AG08395 (cell line): ENCODE results near the gene GIGYF2.

Source experiments
- DNase-seq: peaks from one replicate; pipeline ENCODE4 v3.0.0; 2012; ENCODE audit warnings: mixed read lengths, low spot score

GIGYF2 gene

GRCh38 chr2:232750135-232750671 is 53.1 kb downstream of the GIGYF2 start:
- DNase-seq, result no peak

GRCh38 chr2:232757905-232758304 is 60.8 kb downstream of the GIGYF2 start:
- DNase-seq, result no peak

DNA sequence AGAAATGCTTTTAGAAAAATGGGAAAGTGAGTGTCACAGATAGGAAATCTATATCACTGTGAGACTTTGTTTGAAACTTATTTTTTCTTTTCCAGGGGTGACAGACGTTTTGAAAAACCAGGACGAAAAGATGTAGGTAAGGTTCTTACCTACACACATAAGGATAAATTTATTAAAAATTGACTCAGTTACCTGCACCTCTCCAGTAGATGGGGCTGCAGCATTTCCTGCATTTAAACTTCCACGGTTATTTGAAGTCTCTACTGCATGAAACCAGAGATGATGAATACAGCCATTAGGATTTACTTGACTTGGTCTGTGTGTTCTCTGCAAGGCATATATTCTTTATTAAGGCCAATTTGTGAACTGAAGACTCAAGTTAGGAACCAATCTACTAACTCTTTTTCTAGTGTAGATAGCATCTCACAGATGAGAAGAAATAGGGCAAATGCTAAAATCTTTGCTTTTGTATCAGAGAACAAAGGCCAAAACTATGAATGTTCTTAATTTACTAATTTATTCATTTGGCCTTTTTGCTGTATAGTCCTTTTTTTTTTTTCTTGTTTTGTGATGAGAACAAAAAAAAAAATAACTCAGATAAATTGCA is 64.3 kb downstream of the GIGYF2 start:
- DNase-seq, result peak; percentile 6

DNA sequence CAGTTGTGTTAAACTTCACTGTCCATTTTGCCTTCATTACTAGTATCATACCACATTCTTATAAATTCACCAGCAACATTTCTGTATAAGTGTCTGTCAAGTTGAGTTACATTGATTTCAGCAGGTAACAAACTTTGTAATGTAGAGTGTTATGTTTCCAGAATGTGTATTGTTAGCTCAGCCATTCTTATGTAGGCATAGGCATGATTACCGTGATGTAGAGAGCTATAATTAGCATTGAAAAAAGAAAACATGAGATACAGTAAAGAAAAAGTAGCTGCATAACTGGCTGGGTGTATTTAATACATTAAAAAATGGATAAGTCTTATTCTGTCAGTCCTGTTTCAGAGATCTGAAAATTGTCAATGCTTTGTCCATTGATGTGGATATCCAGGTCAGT is 70.7 kb downstream of the GIGYF2 start:
- no peak for DNase-seq

- DNase-seq, result no peak
Observed at GRCh38 chr2:232770207-232770606, 73.1 kb downstream of the GIGYF2 start.

GRCh38 chr2:232771870-232772269 is 74.7 kb downstream of the GIGYF2 start:
- DNase-seq, result no peak

DNA sequence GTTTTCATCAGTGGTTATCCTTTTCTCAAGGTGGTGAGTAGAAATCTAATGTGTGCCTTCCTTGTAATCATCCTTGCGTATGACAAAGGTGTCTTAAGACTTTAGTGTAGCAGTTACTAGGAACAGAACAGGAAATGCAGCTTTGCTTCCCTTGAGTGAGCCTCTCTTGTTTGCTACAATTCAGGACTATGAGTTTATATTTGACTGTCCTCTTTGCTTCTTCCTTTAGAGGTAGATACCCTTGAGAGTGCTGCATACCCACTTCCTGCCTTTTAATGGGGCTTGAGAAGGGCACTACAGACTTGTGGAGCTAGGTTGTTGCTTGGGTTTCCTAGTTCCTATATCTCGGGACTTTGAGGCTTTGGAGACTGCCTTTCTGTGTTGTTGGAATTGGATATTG is 75.4 kb downstream of the GIGYF2 start:
- DNase-seq, result no peak

DNA sequence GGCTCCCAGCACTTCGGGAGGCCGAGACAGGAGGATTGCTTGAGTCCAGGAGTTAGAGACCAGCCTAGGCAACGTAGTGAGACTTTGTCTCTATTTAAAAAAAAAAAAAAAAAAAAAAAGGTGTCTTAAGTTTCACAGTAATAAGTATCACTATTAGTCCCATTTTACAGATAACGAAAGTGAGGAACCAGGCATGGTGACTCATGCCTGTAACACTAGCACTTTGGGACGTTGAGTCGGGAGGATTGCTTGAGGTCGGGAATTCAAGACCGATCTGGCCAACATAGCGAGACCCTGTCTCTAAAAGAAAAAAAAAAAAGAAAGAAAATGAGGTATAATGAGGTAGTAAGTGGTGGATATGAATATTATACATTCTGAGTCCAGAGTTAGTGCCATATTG is 76.7 kb downstream of the GIGYF2 start:
- no peak for DNase-seq

GRCh38 chr2:232776435-232776834 is 79.3 kb downstream of the GIGYF2 start, which contains the start of gene KCNJ13:
KCNJ13 (minus strand) TSS chr2:232776565; CDS start chr2:232771362, 5,203 bp downstream.
- DNase-seq, result peak; percentile 15

DNA sequence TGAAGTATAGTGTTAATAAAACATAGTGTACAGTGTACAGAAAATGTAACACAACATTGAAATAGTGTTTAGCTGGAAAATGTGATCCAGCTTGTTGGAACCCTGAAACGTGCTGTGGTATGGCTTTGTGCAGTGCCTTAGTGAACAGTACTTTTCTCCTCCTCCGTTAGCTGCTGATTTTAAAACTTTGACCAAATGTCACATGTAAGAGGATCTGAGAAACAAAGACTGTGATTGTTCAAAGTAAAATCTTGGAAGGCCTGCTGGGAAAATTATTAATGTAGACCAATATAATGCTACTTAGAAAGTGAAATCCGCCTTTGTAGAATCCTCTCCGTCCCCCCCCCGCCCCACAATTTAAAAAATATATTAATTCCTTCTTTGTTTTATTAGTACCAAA is 80.1 kb downstream of the GIGYF2 start:
- DNase-seq, result no peak

- no peak for DNase-seq
Observed at GRCh38 chr2:232779465-232779864, 82.3 kb downstream of the GIGYF2 start.

DNA sequence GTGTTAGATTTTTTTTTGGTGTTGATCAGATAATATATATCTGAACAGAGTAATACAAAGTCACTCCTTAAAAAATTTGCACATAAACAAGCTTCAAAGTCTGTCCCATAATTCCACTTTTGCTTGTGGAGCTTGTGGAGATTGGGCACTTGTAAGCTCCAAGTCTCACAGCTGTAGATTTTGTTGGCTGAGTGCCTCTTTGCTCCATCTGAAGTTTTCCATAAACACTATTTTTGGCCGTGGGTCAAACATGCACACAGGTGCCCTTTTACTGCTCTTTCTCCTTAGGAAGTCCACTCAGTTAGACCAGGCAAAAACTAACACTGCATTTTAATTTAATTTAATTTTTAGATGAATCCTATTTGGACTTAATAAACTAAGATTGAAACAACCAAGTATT is 82.8 kb downstream of the GIGYF2 start:
- DNase-seq, result no peak

GRCh38 chr2:232781765-232782164 is 84.6 kb downstream of the GIGYF2 start:
- DNase-seq, result peak; percentile 56

DNA sequence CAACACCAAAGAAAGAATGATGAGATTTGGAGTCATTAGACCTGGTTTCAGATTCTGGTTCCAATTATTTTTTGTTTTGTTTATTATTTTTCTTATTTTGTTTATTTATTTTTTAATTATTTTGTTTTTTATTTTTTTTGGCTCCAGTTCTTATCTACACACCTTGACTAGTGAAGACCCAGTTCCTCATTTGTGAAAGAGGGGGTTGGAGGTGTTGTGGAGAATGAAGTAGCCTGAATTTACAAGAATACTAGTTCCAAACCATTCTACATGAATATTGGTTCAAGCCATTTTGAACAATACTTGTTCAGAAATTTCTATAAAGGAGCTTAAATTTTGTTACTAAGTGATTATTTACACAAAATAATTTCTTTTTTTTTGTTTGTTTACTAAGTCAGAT is 86.1 kb downstream of the GIGYF2 start:
- DNase-seq, result no peak

- no peak for DNase-seq
Observed at GRCh38 chr2:232787806-232788205, 90.7 kb downstream of the GIGYF2 start.

- no peak for DNase-seq
Observed at GRCh38 chr2:232789082-232789481, 92.0 kb downstream of the GIGYF2 start.

GRCh38 chr2:232791518-232791917 is 94.4 kb downstream of the GIGYF2 start:
- DNase-seq, result no peak

DNA sequence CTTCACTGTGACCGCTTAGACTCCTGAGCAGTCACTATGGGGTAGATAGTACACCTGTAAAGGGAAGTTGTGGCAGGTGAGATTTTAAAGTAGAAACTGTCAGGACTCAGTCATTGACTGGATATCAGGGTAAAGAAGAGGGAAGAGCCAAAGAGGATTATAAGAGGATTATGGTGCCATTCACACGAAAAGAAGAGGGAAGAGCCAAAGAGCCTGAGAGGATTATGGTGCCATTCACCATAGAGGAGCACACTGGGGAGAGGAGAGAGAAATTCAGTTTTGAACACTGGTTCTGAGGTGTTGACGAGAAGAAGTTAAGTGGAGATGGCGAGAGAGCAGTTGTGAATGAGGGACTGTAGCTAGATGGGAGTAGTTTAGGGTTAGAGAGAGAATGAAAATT is 96.1 kb downstream of the GIGYF2 start:
- DNase-seq, result no peak

- DNase-seq, result no peak
Observed at GRCh38 chr2:232794981-232795380, 97.8 kb downstream of the GIGYF2 start.

GRCh38 chr2:232795920-232796319 is 98.8 kb downstream of the GIGYF2 start:
- no peak for DNase-seq

GRCh38 chr2:232798187-232798586 is 101.1 kb downstream of the GIGYF2 start:
- no peak for DNase-seq

GRCh38 chr2:232800166-232800565 is 103.0 kb downstream of the GIGYF2 start:
- DNase-seq, result no peak

- no peak for DNase-seq
Observed at GRCh38 chr2:232802091-232802490, 105.0 kb downstream of the GIGYF2 start.
